Stomach smooth muscle (tissue), 2 donors: Measurements from ENCODE around the gene UNC50.

ENCODE experiments used
- H3K27ac ChIP-seq: one replicate; pipeline ENCODE4 v1.7.0; 2013; ENCODE audit warnings: mild to moderate bottlenecking, low read length, inconsistent platforms
- H3K27me3 ChIP-seq, 2 donors: one replicate each; pipeline ENCODE4 v1.7.0; 2013; ENCODE audit warnings: low read length in 2 of 2; ENCODE audit not compliant: insufficient read depth in 2 of 2, control insufficient read depth in 1 of 2
- H3K36me3 ChIP-seq, 2 donors: one replicate each; pipeline ENCODE4 v1.7.0; 2013; ENCODE audit warnings: low read length in 2 of 2; ENCODE audit not compliant: control insufficient read depth in 2 of 2, insufficient read depth in 2 of 2
- H3K4me1 ChIP-seq: one replicate; pipeline ENCODE4 v1.7.0; 2013; ENCODE audit warnings: low read length; ENCODE audit not compliant: control insufficient read depth, insufficient read depth
- H3K4me3 ChIP-seq, 2 donors: one replicate each; pipeline ENCODE4 v1.7.0; 2013; ENCODE audit warnings: low read length in 2 of 2
- H3K9ac ChIP-seq, 2 donors: one replicate each; pipeline ENCODE4 v1.7.0; 2013; ENCODE audit warnings: low read length in 2 of 2, mild to moderate bottlenecking in 1 of 2
- H3K9me3 ChIP-seq, 2 donors: one replicate each; pipeline ENCODE4 v1.7.0; 2013; ENCODE audit warnings: low read length in 2 of 2; ENCODE audit not compliant: control insufficient read depth in 2 of 2
- donor health status: healthy.
- donor health status: Pancreatic carcinoma.

The UNC50 gene

DNA sequence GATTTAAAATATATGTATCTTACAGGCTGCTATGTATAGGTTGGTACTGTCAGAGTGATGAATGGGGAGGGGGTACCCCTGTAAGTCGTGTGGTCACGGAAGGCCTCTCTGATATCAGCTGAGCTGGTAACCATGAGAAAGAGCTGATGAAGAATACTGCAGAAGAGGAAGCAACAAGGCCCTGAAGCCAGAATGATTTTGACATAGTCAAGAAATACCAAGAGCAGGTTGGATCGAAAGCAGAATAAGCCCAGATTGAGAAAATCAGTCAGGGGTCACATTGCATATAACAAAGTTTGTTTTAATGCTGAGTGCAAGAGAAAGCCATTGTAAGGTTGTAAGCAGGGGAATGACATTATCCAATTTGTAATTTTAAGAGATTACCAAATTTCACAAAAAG, 57.3 kb downstream of the UNC50 start:
- Histone ChIP-seq H3K27ac (no peak overlapping the region), H3K9ac (no peak overlapping the region), H3K4me3 (no peak overlapping the region), H3K27me3 (no peaks in the 10 kb centered on the region), H3K36me3 (peaks cover 0 to 2% of the 10 kb centered on the region in 2 donors), H3K9me3 (no peaks in the 10 kb centered on the region), H3K4me1 (no peaks in the 10 kb centered on the region)
